AG20443 (cell line): ENCODE measurements around the gene EML3.
"Not testable (repeated sequence)": the region's sequence is repeated elsewhere in the genome, so short reads cannot be mapped to it uniquely, and the experiment has no call there.

Experiments used
- DNase-seq: peaks from one replicate; pipeline ENCODE4 v3.0.0; 2012; ENCODE audit warnings: low spot score, mixed read lengths

The EML3 gene, protein sequence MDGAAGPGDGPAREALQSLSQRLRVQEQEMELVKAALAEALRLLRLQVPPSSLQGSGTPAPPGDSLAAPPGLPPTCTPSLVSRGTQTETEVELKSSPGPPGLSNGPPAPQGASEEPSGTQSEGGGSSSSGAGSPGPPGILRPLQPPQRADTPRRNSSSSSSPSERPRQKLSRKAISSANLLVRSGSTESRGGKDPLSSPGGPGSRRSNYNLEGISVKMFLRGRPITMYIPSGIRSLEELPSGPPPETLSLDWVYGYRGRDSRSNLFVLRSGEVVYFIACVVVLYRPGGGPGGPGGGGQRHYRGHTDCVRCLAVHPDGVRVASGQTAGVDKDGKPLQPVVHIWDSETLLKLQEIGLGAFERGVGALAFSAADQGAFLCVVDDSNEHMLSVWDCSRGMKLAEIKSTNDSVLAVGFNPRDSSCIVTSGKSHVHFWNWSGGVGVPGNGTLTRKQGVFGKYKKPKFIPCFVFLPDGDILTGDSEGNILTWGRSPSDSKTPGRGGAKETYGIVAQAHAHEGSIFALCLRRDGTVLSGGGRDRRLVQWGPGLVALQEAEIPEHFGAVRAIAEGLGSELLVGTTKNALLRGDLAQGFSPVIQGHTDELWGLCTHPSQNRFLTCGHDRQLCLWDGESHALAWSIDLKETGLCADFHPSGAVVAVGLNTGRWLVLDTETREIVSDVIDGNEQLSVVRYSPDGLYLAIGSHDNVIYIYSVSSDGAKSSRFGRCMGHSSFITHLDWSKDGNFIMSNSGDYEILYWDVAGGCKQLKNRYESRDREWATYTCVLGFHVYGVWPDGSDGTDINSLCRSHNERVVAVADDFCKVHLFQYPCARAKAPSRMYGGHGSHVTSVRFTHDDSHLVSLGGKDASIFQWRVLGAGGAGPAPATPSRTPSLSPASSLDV

DNA sequence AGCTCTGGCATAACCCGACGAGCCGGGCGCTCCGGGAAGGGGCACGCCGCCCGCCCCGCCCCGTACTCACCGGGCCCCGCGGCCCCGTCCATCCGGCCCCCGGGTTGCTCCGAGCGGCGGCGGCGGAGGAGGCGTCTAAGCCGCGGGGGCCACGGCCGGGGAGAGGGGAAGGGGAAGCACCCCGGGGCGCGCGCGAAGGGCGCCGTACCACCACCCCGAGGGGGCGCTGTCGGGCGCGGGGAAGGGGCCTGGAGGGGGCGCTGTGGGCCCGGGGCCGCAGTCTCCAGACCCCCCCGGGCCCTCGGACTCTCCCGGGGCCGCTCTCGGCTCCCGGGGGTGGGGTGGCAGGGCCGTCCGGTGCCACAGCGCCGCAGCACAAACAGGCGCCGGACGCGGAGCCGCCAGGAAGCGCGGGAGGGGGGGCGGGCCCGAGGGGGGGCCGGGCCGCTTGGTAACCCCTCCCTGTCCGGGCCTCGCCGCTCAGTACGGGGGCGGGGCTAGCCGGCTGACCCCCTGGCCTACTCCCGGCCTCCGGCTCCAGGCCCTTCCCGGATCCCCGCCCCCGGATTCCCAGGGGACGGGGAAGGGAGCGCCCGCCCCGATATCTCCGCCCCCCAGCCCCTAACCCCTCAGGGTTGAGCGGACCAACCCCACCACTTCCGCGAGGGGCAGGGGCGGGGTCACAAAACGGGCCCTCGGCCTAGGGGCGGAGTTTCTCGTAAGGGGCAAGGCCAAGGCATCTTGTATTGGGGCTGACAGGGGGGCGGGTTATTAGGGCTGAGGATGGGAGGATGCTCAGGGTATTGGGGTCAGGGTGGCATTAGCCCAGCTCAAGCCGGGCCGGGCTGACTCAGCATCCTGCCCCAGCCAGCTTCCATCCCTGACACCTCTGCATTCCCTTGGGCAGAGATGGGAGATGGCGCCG, at the start of gene EML3, which contains the start of gene ROM1:
EML3 (minus strand) TSS at position 410 of the 925 bp plus-strand sequence; CDS start at position 92, 318 bp downstream.
ROM1 (plus strand) TSS at position 892 of the 925 bp plus-strand sequence; CDS start at position 917, 25 bp downstream.
- peak; percentile 95 for DNase-seq

DNA sequence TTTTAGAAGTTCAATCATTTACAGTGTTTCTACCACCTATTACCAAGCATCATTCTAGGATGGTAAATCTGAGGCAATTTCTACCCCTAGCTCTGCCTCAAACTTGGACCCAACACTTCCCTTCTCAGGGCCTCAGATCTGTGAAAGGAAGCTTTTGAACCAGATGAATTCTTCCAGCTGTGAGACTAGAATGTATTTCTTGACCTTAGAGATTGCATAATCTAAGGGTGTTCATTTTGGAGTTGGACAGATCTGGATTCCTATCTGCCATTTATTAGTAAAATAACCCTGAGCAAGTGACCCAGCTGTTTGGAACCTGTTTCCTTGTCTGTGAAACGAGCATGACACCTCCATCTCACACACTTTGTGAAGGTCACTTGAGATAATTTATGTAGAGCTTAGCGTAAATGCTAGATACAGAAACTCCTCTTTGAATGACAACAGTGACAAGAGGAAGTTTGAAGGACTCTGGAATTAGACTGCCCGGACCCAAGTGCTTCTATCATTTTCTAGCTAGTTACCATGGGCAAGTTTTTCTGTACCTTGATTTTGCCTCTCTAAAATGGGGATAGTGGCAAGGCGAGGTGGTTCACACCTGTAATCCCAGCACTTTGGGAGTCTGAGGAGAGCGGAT, 44.3 kb upstream of the EML3 start:
- no peak for DNase-seq

- no peak for DNase-seq
These were observed 41.7 kb upstream of the EML3 start for GRCh38 chr11:62654297-62654696.

- DNase-seq = no peak
These were observed 39.8 kb upstream of the EML3 start for GRCh38 chr11:62652161-62653006.

GRCh38 chr11:62650283-62650682, 37.7 kb upstream of the EML3 start:
- DNase-seq = not testable (repeated sequence)

DNA sequence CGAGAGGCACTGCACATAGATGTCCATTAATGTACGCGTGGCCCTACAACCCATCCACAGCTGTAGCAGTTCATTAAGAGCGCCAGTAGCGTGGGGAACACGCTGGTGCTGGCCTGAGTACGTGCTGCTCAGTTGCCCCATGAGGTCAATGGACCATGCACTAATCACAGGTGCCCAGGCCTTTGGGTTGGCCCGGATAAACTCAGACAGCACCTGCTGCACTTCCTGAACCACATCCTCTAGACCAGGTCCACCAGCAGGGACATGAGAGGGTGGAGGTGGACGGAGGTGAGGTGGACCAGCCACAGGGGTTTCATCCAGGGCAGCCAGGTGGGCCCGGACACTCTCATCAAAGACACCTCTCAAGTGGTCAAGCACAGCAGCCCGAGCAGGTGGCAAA, 36.9 kb upstream of the EML3 start:
- no peak for DNase-seq

DNA sequence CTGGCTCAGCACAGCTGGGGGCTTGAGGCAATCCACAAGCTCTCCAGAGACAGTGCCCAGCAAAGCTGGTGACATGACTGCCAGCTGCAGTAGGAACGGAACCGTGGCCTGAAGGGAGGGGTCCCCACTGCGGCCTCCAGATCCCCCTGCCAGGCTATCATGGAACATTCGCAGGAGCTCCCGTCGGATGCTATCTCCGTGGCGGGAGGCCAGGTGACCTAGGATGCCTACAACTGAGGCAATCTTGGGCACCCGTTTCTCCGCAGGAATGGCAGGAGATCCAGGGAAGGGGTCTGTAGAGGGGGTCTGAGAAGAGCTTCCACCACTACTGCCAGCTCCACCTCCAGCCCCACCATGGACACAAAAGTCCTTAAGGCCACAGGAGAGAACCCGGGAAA, 36.4 kb upstream of the EML3 start:
- DNase-seq = no peak

- no peak for DNase-seq
These were observed 35.8 kb upstream of the EML3 start for GRCh38 chr11:62648185-62648966.

DNA sequence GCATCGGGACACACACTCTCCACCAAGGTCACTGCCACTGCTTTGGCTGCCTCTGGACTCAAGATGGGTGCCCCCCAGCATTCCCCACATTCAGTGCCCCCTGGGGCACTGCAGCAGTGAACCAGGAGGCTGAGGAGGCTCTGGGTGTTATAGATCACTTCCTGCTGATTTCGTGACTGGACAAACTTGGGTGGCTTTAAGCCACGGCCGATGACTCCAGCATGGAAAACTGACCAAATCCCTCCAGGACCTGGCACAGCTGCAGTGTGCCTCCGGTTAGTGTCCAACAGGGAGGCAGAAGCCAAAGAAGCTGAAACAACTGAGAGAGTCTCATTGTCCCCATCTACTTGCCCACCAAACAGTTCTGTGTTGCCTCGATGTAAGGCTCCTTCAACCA, 35.0 kb upstream of the EML3 start:
- DNase-seq = peak; percentile 63

- no peak for DNase-seq
These were observed 34.4 kb upstream of the EML3 start for GRCh38 chr11:62646825-62647608.

- peak; percentile 100 for DNase-seq
These were observed 33.6 kb upstream of the EML3 start, which contains the start of gene GANAB for GRCh38 chr11:62645946-62646824. Gene GANAB (minus strand): TSS chr11:62646613. CDS start chr11:62646599, 14 bp downstream.

- DNase-seq = no peak
These were observed 33.0 kb upstream of the EML3 start for GRCh38 chr11:62645671-62645945.

GRCh38 chr11:62644220-62644619, 31.6 kb upstream of the EML3 start:
- DNase-seq = no peak

DNA sequence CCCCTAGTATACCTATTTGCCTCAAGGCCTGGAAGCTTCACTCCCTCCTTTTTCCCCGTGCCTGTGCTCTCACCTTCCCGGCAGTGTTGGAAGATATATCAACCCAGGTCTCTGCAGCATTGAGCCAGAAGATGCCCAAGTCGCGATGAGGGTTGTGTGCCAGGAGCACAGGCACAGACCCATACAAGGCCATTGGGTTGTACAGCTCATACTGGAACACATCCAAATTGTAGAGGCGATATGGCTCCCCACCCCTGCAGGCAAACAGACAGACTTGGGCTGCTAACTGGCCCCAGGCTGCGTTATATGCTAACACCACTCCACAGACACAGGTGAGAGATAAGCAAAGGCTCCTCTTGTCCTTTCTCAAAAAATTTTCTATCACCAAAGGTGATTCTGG, 19.9 kb upstream of the EML3 start:
- no peak for DNase-seq

DNA sequence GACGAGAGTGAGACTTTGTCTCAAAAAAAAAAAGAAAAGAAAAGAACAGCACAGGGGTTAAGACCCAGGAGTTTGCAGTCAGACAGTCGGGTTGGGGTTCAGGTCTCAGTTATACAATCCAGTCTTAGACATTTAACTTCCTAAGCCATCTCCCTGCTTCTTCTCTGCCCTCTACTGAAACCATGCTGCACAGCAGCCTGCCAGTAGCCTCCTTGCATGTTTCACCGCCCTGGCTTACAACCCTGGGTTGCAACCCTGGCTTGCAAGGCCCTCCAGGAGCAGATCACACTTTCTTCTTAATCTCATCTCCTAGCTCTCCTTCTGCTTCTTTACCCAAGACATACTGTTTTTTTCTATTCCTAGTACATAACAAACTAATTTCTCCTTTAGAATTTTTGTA, 15.1 kb upstream of the EML3 start:
- DNase-seq = no peak

- DNase-seq = no peak
These were observed 10.0 kb upstream of the EML3 start for GRCh38 chr11:62622476-62623089.
